Measurements from ENCODE around the gene VSTM2B.

Gene VSTM2B

GRCh38 chr19:29605653-29606419, 80.0 kb downstream of the VSTM2B start, which contains the start of gene POP4:
Gene POP4 (plus strand): TSS chr19:29606283. CDS start chr19:29606319, 36 bp downstream.
- peak; percentile 99 for DNase-seq

- no peak for DNase-seq
These were observed 80.6 kb downstream of the VSTM2B start for GRCh38 chr19:29606420-29606747.

GRCh38 chr19:29609636-29610035, 83.8 kb downstream of the VSTM2B start:
- no peak for DNase-seq

- no peak for DNase-seq
These were observed 84.4 kb downstream of the VSTM2B start for GRCh38 chr19:29610213-29610573.

- peak; percentile 87 for DNase-seq
These were observed 84.9 kb downstream of the VSTM2B start for GRCh38 chr19:29610574-29611271.

- DNase-seq, result no peak
These were observed 86.3 kb downstream of the VSTM2B start for GRCh38 chr19:29612121-29612520.

GRCh38 chr19:29612801-29613595, 87.2 kb downstream of the VSTM2B start:
- no peak for DNase-seq

GRCh38 chr19:29614046-29614445, 88.3 kb downstream of the VSTM2B start:
- no peak for DNase-seq
